Neural progenitor cell (in vitro differentiated cells): Measurements from ENCODE around the gene ITPRID1. TPM values are rescaled to one million over a fixed set of nuclear protein-coding genes. Genes with fewer than 3 reads are reported as not detected.

ENCODE experiments used
- DNase-seq: peaks from one replicate; pipeline ENCODE4 v3.0.0-alpha.2; 2016; ENCODE audit warnings: low spot score
- H2AFZ ChIP-seq: fragments of 200-600 bp; sonication (generic); replicated peaks from 2 replicates; pipeline ENCODE4 v1.6.1; 2016; ENCODE audit warnings: antibody characterized with exemption
- H3F3A ChIP-seq: fragments of 200-600 bp; sonication (generic); 2 replicates; pipeline ENCODE4 v1.6.1; 2016; ENCODE audit warnings: antibody characterized with exemption, low read depth
- H3K27ac ChIP-seq: fragments of 200-600 bp; sonication (generic); 2 replicates; pipeline ENCODE4 v1.5.1; 2016; ENCODE audit warnings: mild to moderate bottlenecking
- H3K27me3 ChIP-seq: fragments of 200-600 bp; sonication (generic); 2 replicates; pipeline ENCODE4 v1.6.1; 2016; ENCODE audit warnings: mild to moderate bottlenecking, moderate library complexity
- H3K36me3 ChIP-seq: fragments of 200-600 bp; sonication (generic); 2 replicates; pipeline ENCODE4 v1.5.1; 2016
- H3K4me1 ChIP-seq: fragments of 200-600 bp; sonication (generic); 2 replicates; pipeline ENCODE4 v1.6.1; 2016; ENCODE audit warnings: mixed run types
- H3K4me2 ChIP-seq: fragments of 200-600 bp; sonication (generic); 2 replicates; pipeline ENCODE4 v1.6.1; 2016
- H3K4me3 ChIP-seq: fragments of 200-600 bp; sonication (generic); 2 replicates; pipeline ENCODE4 v1.5.1; 2016
- H3K79me2 ChIP-seq: fragments of 200-600 bp; sonication (generic); 2 replicates; pipeline ENCODE4 v1.6.1; 2016; ENCODE audit warnings: low read depth
- H3K9ac ChIP-seq: fragments of 200-600 bp; sonication (generic); 2 replicates; pipeline ENCODE4 v1.6.1; 2016
- H3K9me3 ChIP-seq: fragments of 200-600 bp; sonication (generic); 2 replicates; pipeline ENCODE4 v1.5.1; 2016; ENCODE audit warnings: low read depth
- H4K20me1 ChIP-seq: fragments of 200-600 bp; sonication (generic); 2 replicates; pipeline ENCODE4 v1.6.1; 2016; ENCODE audit warnings: low read depth
- H3K27ac Mint-ChIP-seq: 3 replicates; pipeline ENCODE4 v1.8.0; 2021; ENCODE audit warnings: mixed read lengths
- H3K27me3 Mint-ChIP-seq: 2 replicates; pipeline ENCODE4 v1.8.0; 2022; ENCODE audit warnings: low read depth, mild to moderate bottlenecking, inconsistent platforms, moderate library complexity, mixed read lengths; ENCODE audit not compliant: insufficient read depth
- H3K36me3 Mint-ChIP-seq: 3 replicates; pipeline ENCODE4 v1.8.0; 2021; ENCODE audit warnings: mixed read lengths
- H3K4me1 Mint-ChIP-seq: 3 replicates; pipeline ENCODE4 v1.8.0; 2021; ENCODE audit warnings: mixed read lengths
- H3K4me3 Mint-ChIP-seq: 3 replicates; pipeline ENCODE4 v1.8.0; 2021; ENCODE audit warnings: mild to moderate bottlenecking, moderate library complexity, mixed read lengths
- H3K9me3 Mint-ChIP-seq: 3 replicates; pipeline ENCODE4 v1.8.0; 2020; ENCODE audit warnings: mixed read lengths
- EZH2 ChIP-seq: fragments of 200-600 bp; sonication (generic); IDR thresholded peaks from 2 replicates; pipeline ENCODE4 v1.6.1; 2017; ENCODE audit warnings: antibody characterized with exemption, mild to moderate bottlenecking, moderate library complexity
- EZH2phosphoT487 ChIP-seq: fragments of 200-600 bp; sonication (generic); IDR thresholded peaks from 2 replicates; pipeline ENCODE4 v1.6.1; 2017; ENCODE audit warnings: antibody characterized with exemption
- total RNA-seq: library from RNA; depleted of rRNA; stranded (reverse); fragments of >200 nt; gene quantifications from 2 replicates; pipeline ENCODE4 v1.2.3, GENCODE V29; 2015; ENCODE audit warnings: low replicate concordance
- TF ChIP-seq, protein P1 (sequence below): fragments of 200-600 bp; sonication (generic); IDR thresholded peaks from 2 replicates; pipeline ENCODE4 v1.5.1; 2017; ENCODE audit warnings: antibody characterized with exemption, mild to moderate bottlenecking

ITPRID1 gene
- total RNA-seq, 1 donor from 2014 or later = not detected

DNA sequence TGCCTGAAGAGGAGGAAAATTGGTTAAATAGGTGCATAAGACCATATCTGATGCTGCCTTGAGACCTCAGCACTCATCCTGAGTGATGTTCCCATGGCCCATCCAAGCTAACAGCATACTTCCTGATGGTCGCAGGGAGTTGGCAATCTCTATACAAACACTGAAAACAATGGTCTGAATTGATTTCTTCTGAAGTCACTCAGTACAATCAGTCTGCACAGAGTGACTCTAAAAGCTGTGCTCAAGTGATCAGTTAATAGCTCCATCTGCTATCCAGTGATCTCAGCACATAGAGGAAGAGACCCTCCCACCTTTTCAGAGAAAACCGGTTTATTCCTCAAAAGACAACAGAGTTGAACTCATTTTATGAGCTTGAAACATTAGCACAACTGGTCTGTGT, 177.0 kb downstream of the ITPRID1 start:
- TF ChIP-seq EZH2 (no peak), EZH2phosphoT487 (no peak)
- TF ChIP-seq, protein P1, sequence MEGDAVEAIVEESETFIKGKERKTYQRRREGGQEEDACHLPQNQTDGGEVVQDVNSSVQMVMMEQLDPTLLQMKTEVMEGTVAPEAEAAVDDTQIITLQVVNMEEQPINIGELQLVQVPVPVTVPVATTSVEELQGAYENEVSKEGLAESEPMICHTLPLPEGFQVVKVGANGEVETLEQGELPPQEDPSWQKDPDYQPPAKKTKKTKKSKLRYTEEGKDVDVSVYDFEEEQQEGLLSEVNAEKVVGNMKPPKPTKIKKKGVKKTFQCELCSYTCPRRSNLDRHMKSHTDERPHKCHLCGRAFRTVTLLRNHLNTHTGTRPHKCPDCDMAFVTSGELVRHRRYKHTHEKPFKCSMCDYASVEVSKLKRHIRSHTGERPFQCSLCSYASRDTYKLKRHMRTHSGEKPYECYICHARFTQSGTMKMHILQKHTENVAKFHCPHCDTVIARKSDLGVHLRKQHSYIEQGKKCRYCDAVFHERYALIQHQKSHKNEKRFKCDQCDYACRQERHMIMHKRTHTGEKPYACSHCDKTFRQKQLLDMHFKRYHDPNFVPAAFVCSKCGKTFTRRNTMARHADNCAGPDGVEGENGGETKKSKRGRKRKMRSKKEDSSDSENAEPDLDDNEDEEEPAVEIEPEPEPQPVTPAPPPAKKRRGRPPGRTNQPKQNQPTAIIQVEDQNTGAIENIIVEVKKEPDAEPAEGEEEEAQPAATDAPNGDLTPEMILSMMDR = no peak
- H4K20me1 ChIP-seq = no peaks in the 10 kb centered on the region
- H3K9me3 ChIP-seq = no peaks in the 10 kb centered on the region
- Mint-ChIP-seq H3K27ac (no peak overlapping the region), H3K36me3 (no peaks in the 10 kb centered on the region), H3K9me3 (peaks cover 3% of the 10 kb centered on the region), H3K4me3 (no peak overlapping the region), H3K4me1 (peaks cover 43% of the 10 kb centered on the region), H3K27me3 (peaks cover 2% of the 10 kb centered on the region)
- H3K27me3 ChIP-seq = peaks cover 13% of the 10 kb centered on the region
- no peak overlapping the region for H2AFZ ChIP-seq
- H3K79me2 ChIP-seq = no peaks in the 10 kb centered on the region
- H3F3A ChIP-seq = no peaks in the 10 kb centered on the region
- no peak overlapping the region for H3K4me2 ChIP-seq
- H3K4me1 ChIP-seq = peaks cover 18% of the 10 kb centered on the region
- no peak overlapping the region for H3K9ac ChIP-seq
- DNase-seq = no peak
- H3K36me3 ChIP-seq = no peaks in the 10 kb centered on the region
- H3K27ac ChIP-seq = no peak overlapping the region
- H3K4me3 ChIP-seq = no peak overlapping the region

DNA sequence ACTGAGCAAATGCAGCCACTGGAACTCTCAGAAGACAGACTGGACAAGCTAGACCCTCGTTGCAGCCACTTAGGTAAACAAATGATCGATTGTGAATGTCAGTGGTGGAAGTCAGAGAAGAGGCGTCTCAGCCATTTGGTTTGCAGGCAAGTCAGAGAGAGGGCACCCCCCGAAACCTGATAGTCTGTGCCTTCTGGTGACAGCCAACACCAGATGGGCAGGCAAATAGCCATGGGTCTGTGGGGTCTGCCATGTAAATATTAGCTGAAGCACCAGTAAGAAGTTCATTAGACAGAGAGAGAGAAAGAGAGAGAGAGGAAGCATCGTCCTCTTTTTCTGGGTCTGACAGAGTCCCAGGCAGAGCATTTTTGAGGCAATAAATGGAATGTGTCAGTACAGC, 178.6 kb downstream of the ITPRID1 start:
- no peak overlapping the region for H3K4me3 Mint-ChIP-seq
- no peak overlapping the region for H2AFZ ChIP-seq
- DNase-seq = no peak

DNA sequence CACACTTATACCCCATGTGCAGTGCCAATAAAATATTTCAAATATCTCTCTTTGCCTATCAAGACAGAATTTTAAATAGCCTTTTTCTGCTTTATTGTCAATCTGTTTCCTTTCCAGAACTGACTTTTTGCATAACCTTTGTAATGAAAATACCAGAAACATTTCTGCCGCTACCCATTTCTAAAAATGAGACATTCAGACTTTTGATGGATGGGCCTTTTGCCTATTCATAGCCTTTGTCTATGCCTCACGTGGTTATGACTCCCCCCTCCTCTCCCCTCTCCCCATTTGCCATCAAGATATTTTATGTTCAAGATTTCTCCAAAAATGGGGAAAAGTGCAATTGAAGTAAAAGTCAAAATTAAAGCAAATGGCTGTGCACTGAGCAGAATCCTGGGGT, 179.0 kb downstream of the ITPRID1 start:
- Mint-ChIP-seq H3K9me3 (peaks cover 3% of the 10 kb centered on the region), H3K27ac (no peak overlapping the region), H3K4me1 (peaks cover 44% of the 10 kb centered on the region), H3K4me3 (no peak overlapping the region), H3K27me3 (peaks cover 2% of the 10 kb centered on the region), H3K36me3 (no peaks in the 10 kb centered on the region)
- Histone ChIP-seq H2AFZ (no peak overlapping the region), H3K9me3 (no peaks in the 10 kb centered on the region), H3K4me1 (peaks cover 19% of the 10 kb centered on the region), H3K4me2 (no peak overlapping the region), H3K27ac (no peak overlapping the region), H3K4me3 (no peak overlapping the region), H3F3A (no peaks in the 10 kb centered on the region), H3K36me3 (no peaks in the 10 kb centered on the region), H3K9ac (no peak overlapping the region), H4K20me1 (no peaks in the 10 kb centered on the region), H3K79me2 (no peaks in the 10 kb centered on the region), H3K27me3 (peaks cover 5% of the 10 kb centered on the region)
- TF ChIP-seq EZH2phosphoT487 (no peak), EZH2 (no peak)
- TF ChIP-seq, protein P1 = no peak
- no peak for DNase-seq

More for the DNA sequence above, 178.6 kb downstream of the ITPRID1 start:
- peaks cover 10% of the 10 kb centered on the region for H3K27me3 ChIP-seq
- Mint-ChIP-seq H3K36me3 (no peaks in the 10 kb centered on the region), H3K27me3 (peaks cover 2% of the 10 kb centered on the region), H3K4me1 (peaks cover 44% of the 10 kb centered on the region), H3K27ac (no peak overlapping the region), H3K9me3 (peaks cover 3% of the 10 kb centered on the region)
- TF ChIP-seq EZH2 = no peak
- TF ChIP-seq EZH2phosphoT487 = no peak
- TF ChIP-seq, protein P1 = no peak
- H3K9me3 ChIP-seq = no peaks in the 10 kb centered on the region
- peaks cover 20% of the 10 kb centered on the region for H3K4me1 ChIP-seq
- no peak overlapping the region for H3K4me2 ChIP-seq
- H4K20me1 ChIP-seq = no peaks in the 10 kb centered on the region
- no peak overlapping the region for H3K27ac ChIP-seq
- H3K36me3 ChIP-seq = no peaks in the 10 kb centered on the region
- H3K9ac ChIP-seq = no peak overlapping the region
- no peak overlapping the region for H3K4me3 ChIP-seq
- no peaks in the 10 kb centered on the region for H3K79me2 ChIP-seq
- H3F3A ChIP-seq = no peaks in the 10 kb centered on the region
